Activated T-helper 1 cell treated with anti-CD3 and anti-CD28 coated beads, Interleukin-12 subunit alpha, Interleukin-12 subunit beta, Interleukin-2, Interleukin-4 antibody, amounts not matched to agents 30 ng/mL and 10 ng/mL and 1 ng/mL, durations not matched to agents 14 hours and 24 hours and 36 hours (primary cell): Measurements from ENCODE around the gene EEF1E1. TPM values are rescaled to one million over a fixed set of nuclear protein-coding genes. Genes with fewer than 3 reads are reported as not detected.

Source experiments
- DNase-seq: peaks from one replicate; pipeline ENCODE4 v3.0.0; 2021; ENCODE audit warnings: low spot score
- H3K27ac Mint-ChIP-seq: one replicate; pipeline ENCODE4 v1.8.0; 2021; ENCODE audit warnings: mild to moderate bottlenecking, mixed read lengths
- H3K27me3 Mint-ChIP-seq: one replicate; pipeline ENCODE4 v1.8.0; 2022; ENCODE audit warnings: mild to moderate bottlenecking, moderate library complexity, mixed read lengths; ENCODE audit not compliant: insufficient read depth
- H3K36me3 Mint-ChIP-seq: one replicate; pipeline ENCODE4 v1.8.0; 2021; ENCODE audit warnings: low read depth, mixed read lengths
- H3K4me1 Mint-ChIP-seq: one replicate; pipeline ENCODE4 v1.8.0; 2021; ENCODE audit warnings: low read depth, mixed read lengths
- H3K4me3 Mint-ChIP-seq: one replicate; pipeline ENCODE4 v1.8.0; 2021; ENCODE audit warnings: mild to moderate bottlenecking, moderate library complexity, mixed read lengths
- H3K9me3 Mint-ChIP-seq: one replicate; pipeline ENCODE4 v1.8.0; 2021; ENCODE audit warnings: mixed read lengths
- intact Hi-C: fragments of 100-400 bp; cut with micrococcal nuclease; formaldehyde crosslinking; loops from one replicate; pipeline ENCODE4 v1.15.1; 2024
- total RNA-seq: library from RNA; stranded (reverse); gene quantifications from 2 replicates; pipeline ENCODE4 v1.2.3, GENCODE V29; 2022

EEF1E1 gene
- total RNA-seq = 92.8 and 99.8 TPM in 2 replicates

DNA sequence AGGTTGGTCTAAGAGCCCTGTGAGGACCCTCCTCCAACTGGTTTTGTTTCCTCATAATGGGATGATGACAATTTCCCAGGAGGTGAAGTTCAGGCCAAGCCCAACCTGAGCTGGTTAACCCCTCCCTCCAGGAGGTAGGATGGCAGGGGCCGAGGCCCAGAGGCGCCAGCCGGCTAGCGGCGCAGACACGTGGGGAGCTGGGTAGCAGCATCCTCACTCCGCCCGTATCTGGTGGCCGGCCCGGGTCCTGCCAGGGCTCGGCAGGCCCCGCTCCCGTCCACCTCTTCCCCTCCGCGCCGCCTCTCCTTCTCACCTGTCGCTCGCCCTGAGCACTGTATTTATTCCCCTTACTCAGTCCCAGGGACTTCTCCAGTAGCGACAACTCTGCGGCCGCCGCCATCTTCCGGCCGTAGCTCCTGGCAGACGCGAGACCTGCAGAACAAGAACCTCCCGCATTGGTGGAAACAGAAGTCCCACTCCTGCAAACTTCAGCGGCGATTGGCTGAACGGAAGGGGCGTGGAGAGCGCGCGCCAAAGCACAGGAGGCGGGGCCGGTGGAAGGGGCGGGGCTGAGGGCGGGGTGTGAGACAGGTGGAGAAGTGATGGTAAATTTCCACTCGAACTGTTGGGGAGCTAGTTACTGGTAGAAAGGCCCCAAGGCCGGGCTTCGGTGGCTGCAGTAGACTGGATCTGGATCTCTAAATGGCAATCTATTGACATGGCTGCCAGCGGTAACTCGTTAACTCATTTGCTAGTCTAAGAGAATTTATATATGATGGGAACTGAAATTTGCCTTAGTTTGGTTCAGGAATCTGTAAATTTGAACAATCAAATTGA, at the start of gene EEF1E1:
Gene EEF1E1, minus strand, starts transcription at position 427 of the 837 bp plus-strand sequence. Its CDS starts 27 bp downstream, at position 400.
- Mint-ChIP-seq H3K4me1 (peaks cover 34% of the 10 kb centered on the region), H3K27ac (peak within 1 kb of the TSS; percentile 97), H3K9me3 (no peaks in the 10 kb centered on the region), H3K36me3 (peaks cover 8% of the 10 kb centered on the region), H3K27me3 (peaks cover 4% of the 10 kb centered on the region), H3K4me3 (peak within 1 kb of the TSS; percentile 92)
- intact Hi-C loops = loop anchor here (1.0 to 5.0 kb wide), 9 partner anchors 16 to 789 kb away; partner anchors contain the start of genes BLOC1S5, CAGE1, RIOK1 and SLC35B3
- DNase-seq = peak; percentile 87

- intact Hi-C loops = no loop called here
- no peaks in the 10 kb centered on the region for H3K36me3 Mint-ChIP-seq
- H3K27ac Mint-ChIP-seq = no peak overlapping the region
- no peak for DNase-seq
- no peaks in the 10 kb centered on the region for H3K4me1 Mint-ChIP-seq
- H3K9me3 Mint-ChIP-seq = no peaks in the 10 kb centered on the region
- peaks cover 10% of the 10 kb centered on the region for H3K27me3 Mint-ChIP-seq
- H3K4me3 Mint-ChIP-seq = no peak overlapping the region
Observed at GRCh38 chr6:8149350-8149749, 47.0 kb upstream of the EEF1E1 start.

DNA sequence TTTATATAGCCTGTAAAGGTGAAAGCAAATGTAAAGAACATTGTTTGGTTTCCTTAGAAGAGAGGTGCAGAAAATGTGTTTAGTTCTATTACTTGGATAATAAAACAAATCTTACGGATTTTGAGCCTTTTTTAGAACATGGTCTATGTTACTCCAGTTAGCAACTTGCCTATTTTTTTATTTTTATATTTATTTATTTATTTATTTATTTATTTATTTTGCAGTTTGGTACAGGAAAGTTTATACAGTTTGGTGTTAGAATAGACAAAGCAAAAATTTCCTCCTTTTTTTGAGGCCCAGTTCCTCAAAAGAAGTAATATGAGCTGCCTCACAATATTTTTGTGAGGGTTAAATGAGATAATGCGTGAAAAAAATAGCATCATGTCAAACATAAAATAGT, 41.6 kb upstream of the EEF1E1 start:
- peaks cover 15% of the 10 kb centered on the region for H3K27me3 Mint-ChIP-seq
- no peak overlapping the region for H3K27ac Mint-ChIP-seq
- H3K4me1 Mint-ChIP-seq = no peaks in the 10 kb centered on the region
- H3K36me3 Mint-ChIP-seq = no peaks in the 10 kb centered on the region
- no peak for DNase-seq
- no peaks in the 10 kb centered on the region for H3K9me3 Mint-ChIP-seq
- H3K4me3 Mint-ChIP-seq = no peak overlapping the region
- intact Hi-C loops = no loop called here

GRCh38 chr6:8139451-8139850, 37.1 kb upstream of the EEF1E1 start:
- peaks cover 14% of the 10 kb centered on the region for H3K27me3 Mint-ChIP-seq
- no peak overlapping the region for H3K27ac Mint-ChIP-seq
- H3K4me3 Mint-ChIP-seq = no peak overlapping the region
- no peaks in the 10 kb centered on the region for H3K4me1 Mint-ChIP-seq
- DNase-seq = no peak
- no peaks in the 10 kb centered on the region for H3K36me3 Mint-ChIP-seq
- intact Hi-C loops = no loop called here
- no peaks in the 10 kb centered on the region for H3K9me3 Mint-ChIP-seq

DNA sequence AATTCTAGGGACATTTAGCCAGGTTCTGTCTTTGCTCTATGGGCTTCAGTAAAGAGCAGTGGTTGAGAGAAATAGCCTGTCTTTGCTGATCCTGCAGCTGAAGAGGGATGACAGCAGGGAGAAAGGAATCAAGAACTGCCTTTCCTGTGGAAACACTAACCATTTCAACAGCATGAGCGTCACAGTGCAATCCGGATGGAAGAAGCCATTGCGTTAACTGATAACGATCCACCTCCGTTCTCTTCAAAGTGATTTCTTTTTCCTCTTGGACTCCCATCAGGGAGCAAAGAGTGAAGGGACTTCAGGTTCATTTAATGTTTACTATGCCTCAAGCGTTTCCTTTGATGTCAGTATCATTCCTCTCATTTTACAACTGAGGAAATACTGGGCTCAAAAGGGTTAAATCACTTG, 35.2 kb upstream of the EEF1E1 start:
- Mint-ChIP-seq H3K4me1 (no peaks in the 10 kb centered on the region), H3K27me3 (peaks cover 10% of the 10 kb centered on the region), H3K36me3 (no peaks in the 10 kb centered on the region), H3K9me3 (no peaks in the 10 kb centered on the region), H3K27ac (no peak overlapping the region), H3K4me3 (no peak overlapping the region)
- intact Hi-C loops = no loop called here
- DNase-seq = no peak

GRCh38 chr6:8135276-8135675, 32.9 kb upstream of the EEF1E1 start:
- no peak overlapping the region for H3K4me3 Mint-ChIP-seq
- DNase-seq = no peak
- intact Hi-C loops = no loop called here
- no peaks in the 10 kb centered on the region for H3K9me3 Mint-ChIP-seq
- H3K27me3 Mint-ChIP-seq = peaks cover 18% of the 10 kb centered on the region
- H3K36me3 Mint-ChIP-seq = no peaks in the 10 kb centered on the region
- no peaks in the 10 kb centered on the region for H3K4me1 Mint-ChIP-seq
- H3K27ac Mint-ChIP-seq = no peak overlapping the region

DNA sequence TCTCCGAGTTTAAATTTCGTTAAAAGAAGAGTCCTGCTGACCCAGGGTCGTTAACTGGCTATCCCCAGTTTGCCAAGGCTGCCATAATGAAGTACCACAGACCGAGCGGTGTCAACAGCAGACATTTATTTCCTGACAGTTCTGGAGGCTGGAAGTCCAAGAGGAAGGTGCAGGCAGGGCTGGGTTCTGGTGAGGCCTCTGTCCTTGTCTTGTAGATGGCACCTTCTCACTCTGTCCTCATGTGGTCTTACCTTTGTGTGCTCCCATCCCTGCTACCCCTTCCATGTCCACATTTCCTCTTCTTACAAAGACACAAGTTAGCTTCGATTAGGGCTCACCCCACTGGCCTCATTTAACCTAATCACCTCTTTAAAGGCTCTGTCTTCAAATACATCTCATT, 29.8 kb upstream of the EEF1E1 start:
- Mint-ChIP-seq H3K4me3 (no peak overlapping the region), H3K27ac (no peak overlapping the region), H3K36me3 (no peaks in the 10 kb centered on the region), H3K27me3 (peaks cover 15% of the 10 kb centered on the region), H3K4me1 (no peaks in the 10 kb centered on the region), H3K9me3 (no peaks in the 10 kb centered on the region)
- DNase-seq = no peak
- intact Hi-C loops = no loop called here

- intact Hi-C loops = no loop called here
- H3K36me3 Mint-ChIP-seq = no peaks in the 10 kb centered on the region
Observed at GRCh38 chr6:8131265-8131897, 29.0 kb upstream of the EEF1E1 start.

GRCh38 chr6:8130399-8130798, 28.1 kb upstream of the EEF1E1 start:
- DNase-seq = no peak
- Mint-ChIP-seq H3K36me3 (no peaks in the 10 kb centered on the region), H3K9me3 (no peaks in the 10 kb centered on the region), H3K4me3 (no peak overlapping the region), H3K4me1 (no peaks in the 10 kb centered on the region), H3K27ac (no peak overlapping the region), H3K27me3 (peaks cover 9% of the 10 kb centered on the region)
- intact Hi-C loops = no loop called here

More at GRCh38 chr6:8131265-8131897, 29.0 kb upstream of the EEF1E1 start:
- peak; percentile 7 for DNase-seq
- Mint-ChIP-seq H3K4me3 (no peak overlapping the region), H3K27me3 (peaks cover 15% of the 10 kb centered on the region), H3K9me3 (no peaks in the 10 kb centered on the region), H3K4me1 (no peaks in the 10 kb centered on the region), H3K27ac (no peak overlapping the region)

DNA sequence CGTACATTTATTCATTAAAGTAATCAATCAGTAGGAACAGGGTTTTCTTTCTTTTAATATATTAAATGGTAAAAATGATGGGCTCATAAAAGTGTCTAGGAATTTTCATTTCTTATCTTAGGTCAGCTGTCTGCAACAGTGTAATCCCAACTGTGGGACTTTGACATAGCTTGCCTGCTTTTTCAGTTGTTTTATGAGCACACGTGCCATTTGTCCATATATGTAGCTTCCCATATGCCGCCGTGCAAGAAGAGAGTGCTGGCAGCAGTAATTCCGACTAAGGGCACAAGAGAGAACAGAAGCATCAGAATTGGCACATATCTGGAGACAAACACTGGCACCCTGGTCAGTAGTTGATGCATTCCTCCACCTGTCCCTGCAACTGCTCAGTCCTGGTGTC, 20.9 kb upstream of the EEF1E1 start:
- Mint-ChIP-seq H3K36me3 (no peaks in the 10 kb centered on the region), H3K27ac (no peak overlapping the region), H3K4me1 (no peaks in the 10 kb centered on the region), H3K27me3 (peaks cover 11% of the 10 kb centered on the region), H3K4me3 (no peak overlapping the region), H3K9me3 (no peaks in the 10 kb centered on the region)
- DNase-seq = no peak
- intact Hi-C loops = no loop called here

GRCh38 chr6:8114956-8115355, 12.6 kb upstream of the EEF1E1 start:
- Mint-ChIP-seq H3K9me3 (no peaks in the 10 kb centered on the region), H3K27ac (no peak overlapping the region), H3K4me1 (no peaks in the 10 kb centered on the region), H3K36me3 (no peaks in the 10 kb centered on the region), H3K4me3 (no peak overlapping the region), H3K27me3 (peaks cover 11% of the 10 kb centered on the region)
- intact Hi-C loops = no loop called here
- DNase-seq = no peak

GRCh38 chr6:8113131-8113654, 10.8 kb upstream of the EEF1E1 start:
- Mint-ChIP-seq H3K9me3 (no peaks in the 10 kb centered on the region), H3K27me3 (peaks cover 8% of the 10 kb centered on the region), H3K4me3 (no peak overlapping the region), H3K27ac (no peak overlapping the region), H3K36me3 (no peaks in the 10 kb centered on the region), H3K4me1 (no peaks in the 10 kb centered on the region)
- DNase-seq = no peak
- intact Hi-C loops = no loop called here

DNA sequence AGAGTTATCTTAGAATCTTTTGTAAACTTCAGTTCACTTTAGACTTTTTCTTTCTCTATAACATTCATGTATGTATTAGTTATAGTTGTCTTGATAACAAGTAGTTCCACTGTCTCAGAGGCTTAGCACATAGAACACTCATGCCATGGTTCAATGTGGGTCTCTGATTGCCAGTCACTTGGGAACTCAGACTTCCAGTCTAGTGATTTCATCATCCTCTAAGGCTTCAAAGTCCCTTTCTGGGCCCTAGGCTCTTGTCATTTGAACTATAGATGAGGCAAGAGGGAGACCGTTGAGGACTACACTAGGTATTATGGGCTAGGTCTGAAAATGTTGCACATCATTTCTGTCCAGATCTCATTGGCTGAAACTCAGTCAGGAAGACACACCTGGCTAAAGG, 8.4 kb upstream of the EEF1E1 start:
- no peaks in the 10 kb centered on the region for H3K9me3 Mint-ChIP-seq
- peaks cover 16% of the 10 kb centered on the region for H3K27me3 Mint-ChIP-seq
- intact Hi-C loops = no loop called here
- no peak overlapping the region for H3K27ac Mint-ChIP-seq
- H3K4me1 Mint-ChIP-seq = no peaks in the 10 kb centered on the region
- H3K36me3 Mint-ChIP-seq = no peaks in the 10 kb centered on the region
- no peak overlapping the region for H3K4me3 Mint-ChIP-seq
- no peak for DNase-seq
